ENCODE results near the gene SMG5.

Gene SMG5

DNA sequence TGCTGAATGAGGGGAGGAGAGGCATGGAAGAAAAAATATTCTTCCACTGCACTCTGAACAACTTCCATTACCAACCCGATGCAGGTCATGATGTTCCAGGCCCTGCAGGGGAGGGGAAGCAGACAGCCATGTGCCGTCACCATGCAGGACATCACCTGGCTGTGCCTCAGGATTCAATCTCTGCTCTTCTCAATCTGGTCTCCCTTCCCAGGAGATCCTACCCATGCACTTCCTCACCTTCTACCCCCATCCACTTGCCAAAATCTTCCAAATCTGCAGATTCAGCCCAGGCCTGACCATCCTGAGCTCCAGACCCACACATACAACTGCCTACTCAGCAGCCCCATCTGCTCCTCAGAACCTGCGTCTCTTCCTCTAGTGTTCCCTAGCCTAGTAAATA lies 29.0 kb downstream of the SMG5 start:
- Histone ChIP-seq H3K9me3 (ENCODE audit: insufficient read depth, low read length) (no peaks in the 10 kb centered on the region), H3K79me2 (ENCODE audit: insufficient read depth, low read length) (no peaks in the 10 kb centered on the region), H3K9ac (ENCODE audit: low read length) (no peak overlapping the region), H3K36me3 (ENCODE audit: low read length) (no peaks in the 10 kb centered on the region), H3K4me3 (ENCODE audit: insufficient read depth, low read length, poor library complexity, severe bottlenecking) (no peak overlapping the region), H2AFZ (ENCODE audit: low read depth, low read length, severe bottlenecking) (no peak overlapping the region), H3K9me2 (replicated peaks; ENCODE audit: insufficient read depth, low read length) (no peaks in the 10 kb centered on the region), H3K27ac (ENCODE audit: low read depth, low read length) (no peak overlapping the region), H3K4me2 (ENCODE audit: low read depth, low read length, poor library complexity, severe bottlenecking) (no peak overlapping the region), H3F3A (ENCODE audit: insufficient read depth) (no peaks in the 10 kb centered on the region), H4K20me1 (ENCODE audit: low read depth, low read length) (no peaks in the 10 kb centered on the region), H3K27me3 (ENCODE audit: low read length) (no peaks in the 10 kb centered on the region)
- TF ChIP-seq, protein P1, sequence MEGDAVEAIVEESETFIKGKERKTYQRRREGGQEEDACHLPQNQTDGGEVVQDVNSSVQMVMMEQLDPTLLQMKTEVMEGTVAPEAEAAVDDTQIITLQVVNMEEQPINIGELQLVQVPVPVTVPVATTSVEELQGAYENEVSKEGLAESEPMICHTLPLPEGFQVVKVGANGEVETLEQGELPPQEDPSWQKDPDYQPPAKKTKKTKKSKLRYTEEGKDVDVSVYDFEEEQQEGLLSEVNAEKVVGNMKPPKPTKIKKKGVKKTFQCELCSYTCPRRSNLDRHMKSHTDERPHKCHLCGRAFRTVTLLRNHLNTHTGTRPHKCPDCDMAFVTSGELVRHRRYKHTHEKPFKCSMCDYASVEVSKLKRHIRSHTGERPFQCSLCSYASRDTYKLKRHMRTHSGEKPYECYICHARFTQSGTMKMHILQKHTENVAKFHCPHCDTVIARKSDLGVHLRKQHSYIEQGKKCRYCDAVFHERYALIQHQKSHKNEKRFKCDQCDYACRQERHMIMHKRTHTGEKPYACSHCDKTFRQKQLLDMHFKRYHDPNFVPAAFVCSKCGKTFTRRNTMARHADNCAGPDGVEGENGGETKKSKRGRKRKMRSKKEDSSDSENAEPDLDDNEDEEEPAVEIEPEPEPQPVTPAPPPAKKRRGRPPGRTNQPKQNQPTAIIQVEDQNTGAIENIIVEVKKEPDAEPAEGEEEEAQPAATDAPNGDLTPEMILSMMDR (IDR thresholded peaks at IDR 0.05; ENCODE audit: insufficient read depth, low read length, poor library complexity, severe bottlenecking), result no peak
- no peak for TF ChIP-seq EZH2phosphoT487 (conservative IDR thresholded peaks at IDR 0.05; ENCODE audit: low read length)

DNA sequence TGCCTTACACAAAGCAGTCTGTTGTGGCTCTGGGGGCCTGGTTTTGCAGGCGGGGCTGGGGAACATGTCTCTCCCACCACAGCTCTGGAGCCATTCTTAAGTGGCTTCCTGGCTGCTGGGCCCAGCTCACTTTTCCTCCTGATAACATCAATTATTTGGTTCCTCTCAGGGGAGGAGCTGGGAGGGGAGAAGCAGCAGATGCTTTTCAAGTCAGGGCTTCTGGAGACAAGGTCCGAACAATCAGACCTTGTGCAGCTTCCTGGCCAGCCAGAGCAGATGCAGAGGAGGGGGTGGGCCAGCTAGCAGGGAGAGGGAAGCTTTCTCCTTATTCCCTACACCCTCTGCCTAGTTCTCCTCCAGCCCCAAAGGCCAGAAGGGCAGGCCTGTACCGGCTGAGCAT lies 31.1 kb downstream of the SMG5 start:
- no peaks in the 10 kb centered on the region for H4K20me1 ChIP-seq (ENCODE audit: low read depth, low read length)
- TF ChIP-seq, protein P1 (IDR thresholded peaks at IDR 0.05; ENCODE audit: insufficient read depth, low read length, poor library complexity, severe bottlenecking), result no peak
- no peak for TF ChIP-seq EZH2phosphoT487 (conservative IDR thresholded peaks at IDR 0.05; ENCODE audit: low read length)
- no peaks in the 10 kb centered on the region for H3K9me2 ChIP-seq (replicated peaks; ENCODE audit: insufficient read depth, low read length)
- no peaks in the 10 kb centered on the region for H3K36me3 ChIP-seq (ENCODE audit: low read length)
- no peaks in the 10 kb centered on the region for H3K79me2 ChIP-seq (ENCODE audit: insufficient read depth, low read length)
- H2AFZ ChIP-seq (ENCODE audit: low read depth, low read length, severe bottlenecking), result no peak overlapping the region
- no peak overlapping the region for H3K4me3 ChIP-seq (ENCODE audit: insufficient read depth, low read length, poor library complexity, severe bottlenecking)
- no peaks in the 10 kb centered on the region for H3K27me3 ChIP-seq (ENCODE audit: low read length)
- H3K9ac ChIP-seq (ENCODE audit: low read length), result no peak overlapping the region
- H3K4me2 ChIP-seq (ENCODE audit: low read depth, low read length, poor library complexity, severe bottlenecking), result no peak overlapping the region
- H3F3A ChIP-seq (ENCODE audit: insufficient read depth), result no peaks in the 10 kb centered on the region
- no peaks in the 10 kb centered on the region for H3K9me3 ChIP-seq (ENCODE audit: insufficient read depth, low read length)
- H3K27ac ChIP-seq (ENCODE audit: low read depth, low read length), result no peak overlapping the region

GRCh38 chr1:156249593-156249992 lies 33.0 kb downstream of the SMG5 start:
- Histone ChIP-seq H3K9me2 (replicated peaks; ENCODE audit: insufficient read depth, low read length) (no peaks in the 10 kb centered on the region), H3F3A (ENCODE audit: insufficient read depth) (no peaks in the 10 kb centered on the region), H3K4me2 (ENCODE audit: low read depth, low read length, poor library complexity, severe bottlenecking) (no peak overlapping the region), H4K20me1 (ENCODE audit: low read depth, low read length) (no peaks in the 10 kb centered on the region), H3K4me3 (ENCODE audit: insufficient read depth, low read length, poor library complexity, severe bottlenecking) (no peak overlapping the region), H2AFZ (ENCODE audit: low read depth, low read length, severe bottlenecking) (no peak overlapping the region), H3K9me3 (ENCODE audit: insufficient read depth, low read length) (no peaks in the 10 kb centered on the region), H3K27me3 (ENCODE audit: low read length) (no peaks in the 10 kb centered on the region), H3K9ac (ENCODE audit: low read length) (no peak overlapping the region), H3K36me3 (ENCODE audit: low read length) (no peaks in the 10 kb centered on the region), H3K79me2 (ENCODE audit: insufficient read depth, low read length) (no peaks in the 10 kb centered on the region), H3K27ac (ENCODE audit: low read depth, low read length) (no peak overlapping the region)
- TF ChIP-seq, protein P1 (IDR thresholded peaks at IDR 0.05; ENCODE audit: insufficient read depth, low read length, poor library complexity, severe bottlenecking), result no peak
- no peak for TF ChIP-seq EZH2phosphoT487 (conservative IDR thresholded peaks at IDR 0.05; ENCODE audit: low read length)

GRCh38 chr1:156248323-156248683 lies 34.3 kb downstream of the SMG5 start:
- H3K79me2 ChIP-seq (ENCODE audit: insufficient read depth, low read length), result no peaks in the 10 kb centered on the region
- H3K9me2 ChIP-seq (replicated peaks; ENCODE audit: insufficient read depth, low read length), result no peaks in the 10 kb centered on the region
- H3K4me3 ChIP-seq (ENCODE audit: insufficient read depth, low read length, poor library complexity, severe bottlenecking), result no peak overlapping the region
- no peaks in the 10 kb centered on the region for H3K9me3 ChIP-seq (ENCODE audit: insufficient read depth, low read length)
- H3K27me3 ChIP-seq (ENCODE audit: low read length), result no peaks in the 10 kb centered on the region
- no peak overlapping the region for H3K4me2 ChIP-seq (ENCODE audit: low read depth, low read length, poor library complexity, severe bottlenecking)
- no peak overlapping the region for H2AFZ ChIP-seq (ENCODE audit: low read depth, low read length, severe bottlenecking)
- no peaks in the 10 kb centered on the region for H3K36me3 ChIP-seq (ENCODE audit: low read length)
- no peaks in the 10 kb centered on the region for H4K20me1 ChIP-seq (ENCODE audit: low read depth, low read length)
- no peaks in the 10 kb centered on the region for H3F3A ChIP-seq (ENCODE audit: insufficient read depth)
- TF ChIP-seq, protein P1 (IDR thresholded peaks at IDR 0.05; ENCODE audit: insufficient read depth, low read length, poor library complexity, severe bottlenecking), result no peak
- TF ChIP-seq EZH2phosphoT487 (conservative IDR thresholded peaks at IDR 0.05; ENCODE audit: low read length), result no peak
- H3K9ac ChIP-seq (ENCODE audit: low read length), result no peak overlapping the region
- no peak overlapping the region for H3K27ac ChIP-seq (ENCODE audit: low read depth, low read length)

All from SU-DHL-6 (cell line).